ENCODE results near the gene AASDH. TPM values are rescaled to one million over a fixed set of nuclear protein-coding genes. Genes with fewer than 3 reads are reported as not detected.
"Not testable (repeated sequence)": the region's sequence is repeated elsewhere in the genome, so short reads cannot be mapped to it uniquely, and the experiment has no call there.

AASDH gene
- total RNA-seq, 1 experiment from 2014 or later = 12.6 TPM

GRCh38 chr4:56372774-56373173 lies 14.5 kb downstream of the AASDH start (continued):
- TF ChIP-seq ZBTB43 (CRISPR knock-in tag; IDR thresholded peaks at IDR 0.05) (no peak), CDX4 (CRISPR knock-in tag; IDR thresholded peaks at IDR 0.05; ENCODE audit: borderline replicate concordance) (no peak), ELF4 (CRISPR knock-in tag; IDR thresholded peaks at IDR 0.05; ENCODE audit: low read depth) (no peak), ZNF317 (CRISPR knock-in tag; IDR thresholded peaks at IDR 0.05; ENCODE audit: borderline replicate concordance, low read depth) (no peak), E2F4 (CRISPR knock-in tag; IDR thresholded peaks at IDR 0.05; ENCODE audit: borderline replicate concordance, low read depth) (no peak), USF2 (CRISPR knock-in tag; IDR thresholded peaks at IDR 0.05) (no peak)

GRCh38 chr4:56371426-56372220 lies 15.7 kb downstream of the AASDH start:
- TF ChIP-seq GRHL2 (CRISPR knock-in tag; IDR thresholded peaks at IDR 0.05; ENCODE audit: insufficient replicate concordance, severe bottlenecking) (no peak), ZNF396 (CRISPR knock-in tag; IDR thresholded peaks at IDR 0.05; ENCODE audit: borderline replicate concordance) (no peak), NFE2L1 (CRISPR knock-in tag; IDR thresholded peaks at IDR 0.05) (no peak)
- no peaks in the 10 kb centered on the region for H3K27me3 Mint-ChIP-seq (ENCODE audit: low read depth)
- no peak overlapping the region for H3K4me3 Mint-ChIP-seq
- peaks cover 32% of the 10 kb centered on the region for H3K36me3 Mint-ChIP-seq
- peaks cover 5% of the 10 kb centered on the region; the same call in 1 of the 2 replicates for H3K9me3 Mint-ChIP-seq
- H3K27ac Mint-ChIP-seq = no peak overlapping the region
- DNase-seq (ENCODE audit: low spot score) (no peak), ATAC-seq (no peak)
- POLR2A ChIA-PET = no interaction called here
- CTCF ChIA-PET = interaction anchor here (0.8 kb wide), 1 partner anchor 423 kb away, joined by 5 read pairs; the partner anchor contains the start of gene CEP135
- H3K4me1 Mint-ChIP-seq = no peaks in the 10 kb centered on the region

- Mint-ChIP-seq H3K27me3 (ENCODE audit: low read depth) (no peaks in the 10 kb centered on the region), H3K36me3 (peaks cover 36% of the 10 kb centered on the region), H3K4me3 (no peak overlapping the region), H3K4me1 (no peaks in the 10 kb centered on the region), H3K9me3 (peaks cover 11% of the 10 kb centered on the region), H3K27ac (no peak overlapping the region)
- POLR2A ChIA-PET = no interaction called here
- DNase-seq (ENCODE audit: low spot score) (no peak), ATAC-seq (no peak)
- CTCF ChIA-PET = no interaction called here
- TF ChIP-seq CREB1 (CRISPR knock-in tag; IDR thresholded peaks at IDR 0.05) = no peak
Observed at GRCh38 chr4:56370377-56370776, 16.9 kb downstream of the AASDH start.

GRCh38 chr4:56362981-56363380 lies 24.3 kb downstream of the AASDH start:
- DNase-seq (ENCODE audit: low spot score); CTCF ChIA-PET; H3K4me1 Mint-ChIP-seq; POLR2A ChIA-PET; H3K27me3 Mint-ChIP-seq (ENCODE audit: low read depth); ATAC-seq; H3K4me3 Mint-ChIP-seq; H3K27ac Mint-ChIP-seq: not testable (repeated sequence)
- H3K9me3 Mint-ChIP-seq = peaks cover 48% of the 10 kb centered on the region
- peaks cover 67% of the 10 kb centered on the region for H3K36me3 Mint-ChIP-seq

- CTCF ChIA-PET = no interaction called here
- H3K36me3 Mint-ChIP-seq = peaks cover 65% of the 10 kb centered on the region
- no peak for DNase-seq (ENCODE audit: low spot score)
- no peaks in the 10 kb centered on the region for H3K27me3 Mint-ChIP-seq (ENCODE audit: low read depth)
- no peak overlapping the region for H3K4me3 Mint-ChIP-seq
- ATAC-seq = no peak
- H3K4me1 Mint-ChIP-seq = no peaks in the 10 kb centered on the region
- H3K27ac Mint-ChIP-seq = no peak overlapping the region
- TF ChIP-seq CBFB (CRISPR knock-in tag; IDR thresholded peaks at IDR 0.05; ENCODE audit: low read depth) = no peak
- no peak for TF ChIP-seq ZNF263 (CRISPR knock-in tag; IDR thresholded peaks at IDR 0.05; ENCODE audit: low read depth)
- TF ChIP-seq GTF2I (CRISPR knock-in tag; conservative IDR thresholded peaks at IDR 0.05) = no peak
- TF ChIP-seq SMAD3 (CRISPR knock-in tag; IDR thresholded peaks at IDR 0.05; ENCODE audit: borderline replicate concordance) = no peak
- no peak for TF ChIP-seq ZNF512 (CRISPR knock-in tag; IDR thresholded peaks at IDR 0.05; ENCODE audit: borderline replicate concordance)
- no peak for TF ChIP-seq MYBL2 (CRISPR knock-in tag; IDR thresholded peaks at IDR 0.05)
- TF ChIP-seq ATF2 (CRISPR knock-in tag; IDR thresholded peaks at IDR 0.05; ENCODE audit: borderline replicate concordance, low read depth) = no peak
- H3K9me3 Mint-ChIP-seq = peaks cover 42% of the 10 kb centered on the region
- POLR2A ChIA-PET = no interaction called here
Observed at GRCh38 chr4:56360071-56360470, 27.2 kb downstream of the AASDH start.
